ENCODE results near the gene CSAD. TPM values are rescaled to one million over a fixed set of nuclear protein-coding genes. Genes with fewer than 3 reads are reported as not detected.

The CSAD gene
- polyA plus RNA-seq, 1 experiment = 30.7 TPM

DNA sequence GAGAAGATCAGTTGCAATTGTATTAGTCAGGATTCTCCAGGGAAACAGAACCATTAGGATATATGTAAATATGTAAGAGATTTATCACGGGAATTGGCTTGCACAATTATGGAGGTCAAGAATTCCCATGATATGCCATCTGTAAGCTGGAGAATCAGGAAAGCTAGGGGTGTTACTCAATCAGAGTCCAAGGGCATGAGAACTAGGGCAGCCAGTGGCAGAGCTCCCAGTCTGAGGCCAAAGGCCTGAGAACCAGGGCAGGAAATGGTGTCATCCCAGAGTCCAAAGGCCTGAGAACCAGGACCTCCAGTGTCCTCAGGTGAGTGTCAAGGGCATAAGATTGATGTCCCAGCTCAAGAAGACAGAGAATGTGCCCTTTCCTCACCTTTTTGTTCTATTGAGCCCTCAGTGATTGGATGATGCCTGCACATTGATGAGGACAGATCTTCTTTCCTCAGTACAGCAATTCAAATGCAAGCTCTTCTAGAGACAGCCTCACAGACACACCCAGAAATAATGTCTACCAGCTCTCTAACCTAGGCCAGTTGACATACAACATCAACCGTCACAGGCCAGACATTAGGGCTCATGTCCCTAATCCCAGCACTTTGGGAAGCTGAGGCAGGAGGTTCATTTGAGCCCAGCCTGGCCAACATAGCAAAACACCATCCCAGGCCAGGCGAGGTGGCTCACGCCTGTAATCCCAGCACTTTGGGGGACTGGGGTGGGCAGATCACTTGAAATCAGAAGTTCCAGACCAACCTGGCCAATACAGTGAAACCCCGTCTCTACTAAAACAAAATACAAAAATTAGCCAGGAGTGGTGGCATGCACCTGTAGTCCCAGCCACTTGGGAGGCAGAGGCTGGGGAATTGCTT, 35.1 kb downstream of the CSAD start:
- TF ChIP-seq, protein P1, sequence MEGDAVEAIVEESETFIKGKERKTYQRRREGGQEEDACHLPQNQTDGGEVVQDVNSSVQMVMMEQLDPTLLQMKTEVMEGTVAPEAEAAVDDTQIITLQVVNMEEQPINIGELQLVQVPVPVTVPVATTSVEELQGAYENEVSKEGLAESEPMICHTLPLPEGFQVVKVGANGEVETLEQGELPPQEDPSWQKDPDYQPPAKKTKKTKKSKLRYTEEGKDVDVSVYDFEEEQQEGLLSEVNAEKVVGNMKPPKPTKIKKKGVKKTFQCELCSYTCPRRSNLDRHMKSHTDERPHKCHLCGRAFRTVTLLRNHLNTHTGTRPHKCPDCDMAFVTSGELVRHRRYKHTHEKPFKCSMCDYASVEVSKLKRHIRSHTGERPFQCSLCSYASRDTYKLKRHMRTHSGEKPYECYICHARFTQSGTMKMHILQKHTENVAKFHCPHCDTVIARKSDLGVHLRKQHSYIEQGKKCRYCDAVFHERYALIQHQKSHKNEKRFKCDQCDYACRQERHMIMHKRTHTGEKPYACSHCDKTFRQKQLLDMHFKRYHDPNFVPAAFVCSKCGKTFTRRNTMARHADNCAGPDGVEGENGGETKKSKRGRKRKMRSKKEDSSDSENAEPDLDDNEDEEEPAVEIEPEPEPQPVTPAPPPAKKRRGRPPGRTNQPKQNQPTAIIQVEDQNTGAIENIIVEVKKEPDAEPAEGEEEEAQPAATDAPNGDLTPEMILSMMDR (IDR thresholded peaks at IDR 0.05; ENCODE audit: insufficient read depth, low read depth, low read length) = no peak
- H3K4me3 ChIP-seq (ENCODE audit: low read depth, low read length) = no peak overlapping the region
- DNase-seq (ENCODE audit: low read depth) = no peak
- H3K27me3 ChIP-seq (ENCODE audit: control insufficient read depth, insufficient read depth, low read length) = no peaks in the 10 kb centered on the region
- POLR2A ChIA-PET = no interaction called here
- no peaks in the 10 kb centered on the region for H3K36me3 ChIP-seq (ENCODE audit: control insufficient read depth, insufficient read depth, low read length)
- CTCF ChIA-PET = interaction anchor here (1.1 to 2.4 kb wide), 2 partner anchors 14 to 25 kb away, joined by 3 to 8 read pairs; no protein-coding TSS in a partner anchor

DNA sequence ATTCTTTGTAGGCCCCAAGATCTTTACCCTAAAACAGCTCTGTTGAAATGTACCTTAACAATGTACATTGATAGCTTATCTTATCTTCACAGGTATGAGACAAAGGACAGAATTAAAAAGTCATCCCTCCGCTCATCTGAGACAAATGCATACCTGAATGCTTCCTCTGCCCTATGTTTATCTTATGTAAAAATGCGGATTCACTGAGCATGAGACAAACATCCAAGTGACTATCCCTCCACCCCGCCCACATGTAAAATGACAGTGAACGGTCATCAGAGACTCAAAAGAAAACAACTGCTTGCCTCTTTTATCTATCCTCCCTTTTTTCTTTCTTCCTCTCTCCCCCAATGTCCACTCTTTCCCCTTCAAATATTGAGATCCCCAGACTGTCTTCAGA, 37.4 kb downstream of the CSAD start:
- ChIA-PET CTCF (no interaction called here), POLR2A (no interaction called here)
- no peak for DNase-seq (ENCODE audit: low read depth)
- Histone ChIP-seq H3K36me3 (ENCODE audit: control insufficient read depth, insufficient read depth, low read length) (no peaks in the 10 kb centered on the region), H3K27me3 (ENCODE audit: control insufficient read depth, insufficient read depth, low read length) (no peaks in the 10 kb centered on the region), H3K4me3 (ENCODE audit: low read depth, low read length) (no peak overlapping the region)
- TF ChIP-seq, protein P1 (IDR thresholded peaks at IDR 0.05; ENCODE audit: insufficient read depth, low read depth, low read length) = no peak

DNA sequence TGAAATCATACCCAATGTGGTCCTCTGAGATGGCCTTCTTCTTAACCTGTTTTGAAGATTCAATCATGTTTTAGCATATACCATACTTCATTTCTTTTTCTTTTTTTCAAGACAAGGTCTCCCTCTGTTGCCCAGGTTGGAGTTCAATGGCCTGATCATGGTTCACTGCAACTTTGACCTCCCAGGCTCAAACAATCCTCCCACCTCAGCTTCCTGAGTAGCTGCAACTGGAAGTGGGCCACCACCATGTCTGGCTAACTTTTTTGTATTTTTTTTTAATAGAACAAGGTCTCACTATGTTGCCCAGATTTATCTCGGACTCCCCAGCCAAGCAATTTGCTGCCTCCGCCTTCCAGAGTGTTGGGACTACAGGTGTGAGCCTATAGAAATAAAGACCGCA, 47.0 kb downstream of the CSAD start:
- H3K36me3 ChIP-seq (ENCODE audit: control insufficient read depth, insufficient read depth, low read length) = no peaks in the 10 kb centered on the region
- DNase-seq (ENCODE audit: low read depth) = no peak
- TF ChIP-seq, protein P1 (IDR thresholded peaks at IDR 0.05; ENCODE audit: insufficient read depth, low read depth, low read length) = no peak
- ChIA-PET CTCF (interaction anchor here (0.6 to 2.0 kb wide), 4 partner anchors 26 to 188 kb away, joined by 3 to 7 read pairs (median 5); partner anchors contain the start of gene AAAS), POLR2A (no interaction called here)
- no peaks in the 10 kb centered on the region for H3K27me3 ChIP-seq (ENCODE audit: control insufficient read depth, insufficient read depth, low read length)
- H3K4me3 ChIP-seq (ENCODE audit: low read depth, low read length) = no peak overlapping the region

DNA sequence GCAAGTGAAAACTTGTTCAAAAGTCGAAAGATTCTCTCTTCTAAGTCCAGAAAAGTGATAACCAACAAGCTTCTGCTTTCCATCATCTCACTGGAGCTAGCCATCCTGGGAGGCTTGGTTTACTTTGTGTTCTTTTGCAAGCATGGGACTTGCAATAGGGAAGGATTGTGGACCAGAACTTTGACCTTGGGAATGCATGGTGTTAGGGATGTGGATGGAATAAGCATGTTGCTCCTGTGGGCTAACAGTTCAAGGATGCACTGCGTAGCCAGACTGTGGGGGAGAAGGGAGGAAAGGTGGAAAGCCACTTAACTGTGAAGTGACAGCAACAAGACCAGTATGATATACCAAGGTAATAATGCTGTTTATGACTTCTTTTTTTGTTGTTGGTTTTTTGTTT, 48.9 kb downstream of the CSAD start:
- H3K4me3 ChIP-seq (ENCODE audit: low read depth, low read length) = no peak overlapping the region
- no peaks in the 10 kb centered on the region for H3K27me3 ChIP-seq (ENCODE audit: control insufficient read depth, insufficient read depth, low read length)
- TF ChIP-seq, protein P1 (IDR thresholded peaks at IDR 0.05; ENCODE audit: insufficient read depth, low read depth, low read length) = no peak
- ChIA-PET CTCF (interaction anchor here (1.0 to 1.8 kb wide), 3 partner anchors 9 to 66 kb away, joined by 3 to 5 read pairs (median 4); no protein-coding TSS in a partner anchor), POLR2A (no interaction called here)
- no peak for DNase-seq (ENCODE audit: low read depth)
- H3K36me3 ChIP-seq (ENCODE audit: control insufficient read depth, insufficient read depth, low read length) = no peaks in the 10 kb centered on the region

DNA sequence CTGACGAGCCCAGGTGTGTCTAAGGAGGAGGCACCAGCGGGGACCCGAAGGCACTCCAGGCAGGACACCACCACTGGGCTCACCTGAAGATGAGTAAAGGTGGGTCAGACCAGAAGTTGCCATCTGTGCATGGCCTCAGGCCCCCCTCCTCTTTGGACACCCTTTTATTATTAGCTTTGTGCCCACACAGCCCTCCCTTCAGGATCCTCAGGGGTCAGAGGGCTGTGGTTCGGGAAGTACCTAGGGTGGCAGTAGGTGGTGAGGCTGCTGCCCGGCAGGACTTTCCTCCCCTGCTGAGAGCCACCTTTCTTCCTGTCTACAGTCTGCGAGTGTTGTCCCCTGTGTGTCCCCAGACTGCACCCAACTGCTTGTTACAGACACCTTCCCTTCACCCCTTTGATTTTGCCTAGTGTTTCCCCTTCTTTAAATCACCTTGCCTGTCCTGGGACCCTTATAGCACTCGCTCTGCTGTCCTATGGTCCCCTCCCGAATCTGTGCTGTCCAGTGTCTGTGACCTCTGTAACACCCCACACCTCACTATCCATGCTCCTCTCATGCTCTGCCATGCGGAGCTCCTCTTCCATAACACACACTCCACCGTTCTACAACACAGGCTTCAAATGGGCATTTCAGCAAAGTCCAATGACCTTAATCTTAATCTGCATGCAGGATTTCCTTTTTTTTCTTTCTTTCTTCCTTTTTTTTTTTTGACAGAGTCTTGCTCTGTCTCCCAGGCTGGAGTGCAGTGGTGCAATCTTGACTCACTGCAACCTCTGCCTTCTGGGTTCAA, 51.8 kb downstream of the CSAD start:
- Histone ChIP-seq H3K36me3 (ENCODE audit: control insufficient read depth, insufficient read depth, low read length) (no peaks in the 10 kb centered on the region), H3K27me3 (ENCODE audit: control insufficient read depth, insufficient read depth, low read length) (no peaks in the 10 kb centered on the region), H3K4me3 (ENCODE audit: low read depth, low read length) (no peak overlapping the region)
- POLR2A ChIA-PET = interaction anchor here (0.6 kb wide), 1 partner anchor 216 kb away, joined by 7 read pairs; no protein-coding TSS in a partner anchor
- no peak for DNase-seq (ENCODE audit: low read depth)
- TF ChIP-seq, protein P1 (IDR thresholded peaks at IDR 0.05; ENCODE audit: insufficient read depth, low read depth, low read length) = no peak
- CTCF ChIA-PET = interaction anchor here (1.3 kb wide), 1 partner anchor 81 kb away, joined by 3 read pairs; no protein-coding TSS in a partner anchor
